Kasumi-1 (cell line): ENCODE data around the gene MAP1S.

ENCODE experiments used
- DNase-seq, 2 experiments: peaks; one replicate each; lab custom pipeline; 2025; lab: John Stamatoyannopoulos, UW

MAP1S gene

GRCh38 chr19:17688853-17689595, 30.3 kb upstream of the MAP1S start:
- DNase-seq, result no peak

DNA sequence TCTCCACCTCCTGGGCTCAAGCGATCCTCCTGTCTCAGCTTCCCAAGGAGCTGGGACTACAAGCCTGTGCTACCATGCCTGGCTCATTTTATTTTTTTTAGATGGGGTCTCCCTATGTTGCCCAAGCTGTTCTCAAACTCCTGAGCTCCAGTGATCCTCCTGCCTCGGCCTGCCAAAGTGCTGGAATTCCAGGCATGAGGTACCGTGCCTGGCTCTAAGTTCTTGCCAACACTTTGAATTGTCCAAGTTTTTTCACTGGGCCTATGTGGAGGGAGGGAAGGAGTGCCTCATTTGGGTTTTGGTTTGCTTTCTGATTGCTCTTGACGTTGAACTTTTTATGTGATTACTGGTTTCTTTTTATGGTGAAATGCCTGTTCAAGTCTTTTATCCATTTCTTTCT, 26.7 kb upstream of the MAP1S start:
- no peak for DNase-seq

DNA sequence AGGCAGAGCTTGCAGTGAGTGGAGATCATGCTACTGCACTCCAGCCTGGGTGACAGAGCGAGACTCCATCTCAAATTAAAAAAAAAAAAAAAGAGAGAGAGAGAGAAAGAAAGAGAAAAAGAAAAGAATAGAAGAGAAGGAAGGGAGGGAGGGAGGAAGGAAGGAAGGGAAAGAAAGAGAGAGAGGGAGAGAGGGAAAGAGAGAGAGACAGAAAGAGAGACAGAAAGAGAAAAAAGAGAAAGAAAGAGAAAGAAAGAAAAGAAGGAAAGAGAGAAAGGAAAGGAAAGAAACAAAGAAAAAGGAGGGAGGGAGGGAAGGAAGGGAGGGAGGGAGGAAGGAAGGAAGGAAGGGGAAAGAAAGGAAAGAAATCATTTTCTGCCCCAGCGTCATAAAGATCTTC, 24.1 kb upstream of the MAP1S start:
- DNase-seq, result no peak

- DNase-seq, result peak; percentile 60 to 71
Observed at GRCh38 chr19:17703824-17704463, 15.3 kb upstream of the MAP1S start.

GRCh38 chr19:17706750-17707181, 12.5 kb upstream of the MAP1S start:
- DNase-seq, result no peak

GRCh38 chr19:17711851-17712250, 7.4 kb upstream of the MAP1S start:
- DNase-seq, result no peak

GRCh38 chr19:17716309-17716929, 2.9 kb upstream of the MAP1S start:
- peak; percentile 14 to 22 for DNase-seq

GRCh38 chr19:17718550-17718946, 732 bp upstream of the MAP1S start:
- no peak for DNase-seq

GRCh38 chr19:17719730-17720400, 585 bp downstream of the MAP1S start:
- DNase-seq, result no peak

GRCh38 chr19:17720440-17720839, 1.2 kb downstream of the MAP1S start:
- peak in 1 of 2 experiments; percentile 14 for DNase-seq

GRCh38 chr19:17721111-17721628, 1.9 kb downstream of the MAP1S start:
- no peak for DNase-seq

- DNase-seq, result peak; percentile 95 to 97
Observed at GRCh38 chr19:17721821-17722220, 2.5 kb downstream of the MAP1S start.

DNA sequence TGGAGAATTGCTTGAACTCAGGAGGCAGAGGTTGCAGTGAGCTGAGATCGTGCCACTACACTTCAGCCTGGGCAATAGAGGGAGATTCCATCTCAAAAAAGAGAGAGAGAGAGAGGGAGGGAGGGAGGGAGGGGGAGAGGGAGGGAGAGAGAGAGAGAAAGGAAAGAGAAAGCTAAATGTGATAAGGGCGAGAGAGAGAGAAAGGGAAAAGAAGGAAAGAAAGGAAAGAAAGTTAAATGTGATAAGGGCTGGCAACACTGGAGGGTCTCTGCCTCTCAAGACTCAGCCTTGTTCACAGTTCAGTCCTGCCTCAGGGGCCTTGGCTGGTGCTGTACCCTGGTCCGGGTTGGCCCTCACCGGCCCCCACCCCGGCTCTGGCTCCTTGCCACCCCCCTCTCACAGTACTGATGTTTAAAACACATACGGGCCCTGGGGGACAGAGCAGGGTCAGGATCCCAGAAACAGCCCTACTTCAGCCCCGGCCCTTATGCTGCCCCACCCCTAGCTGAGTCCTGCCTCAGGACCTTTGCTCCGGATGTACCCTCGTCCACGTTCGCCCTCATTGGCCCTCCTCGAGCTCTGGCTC, 3.5 kb downstream of the MAP1S start:
- DNase-seq, result no peak

GRCh38 chr19:17724655-17725054, 5.4 kb downstream of the MAP1S start:
- no peak for DNase-seq

GRCh38 chr19:17725422-17726078, 6.3 kb downstream of the MAP1S start:
- DNase-seq, result no peak

GRCh38 chr19:17726136-17726741, 7.0 kb downstream of the MAP1S start:
- DNase-seq, result no peak

DNA sequence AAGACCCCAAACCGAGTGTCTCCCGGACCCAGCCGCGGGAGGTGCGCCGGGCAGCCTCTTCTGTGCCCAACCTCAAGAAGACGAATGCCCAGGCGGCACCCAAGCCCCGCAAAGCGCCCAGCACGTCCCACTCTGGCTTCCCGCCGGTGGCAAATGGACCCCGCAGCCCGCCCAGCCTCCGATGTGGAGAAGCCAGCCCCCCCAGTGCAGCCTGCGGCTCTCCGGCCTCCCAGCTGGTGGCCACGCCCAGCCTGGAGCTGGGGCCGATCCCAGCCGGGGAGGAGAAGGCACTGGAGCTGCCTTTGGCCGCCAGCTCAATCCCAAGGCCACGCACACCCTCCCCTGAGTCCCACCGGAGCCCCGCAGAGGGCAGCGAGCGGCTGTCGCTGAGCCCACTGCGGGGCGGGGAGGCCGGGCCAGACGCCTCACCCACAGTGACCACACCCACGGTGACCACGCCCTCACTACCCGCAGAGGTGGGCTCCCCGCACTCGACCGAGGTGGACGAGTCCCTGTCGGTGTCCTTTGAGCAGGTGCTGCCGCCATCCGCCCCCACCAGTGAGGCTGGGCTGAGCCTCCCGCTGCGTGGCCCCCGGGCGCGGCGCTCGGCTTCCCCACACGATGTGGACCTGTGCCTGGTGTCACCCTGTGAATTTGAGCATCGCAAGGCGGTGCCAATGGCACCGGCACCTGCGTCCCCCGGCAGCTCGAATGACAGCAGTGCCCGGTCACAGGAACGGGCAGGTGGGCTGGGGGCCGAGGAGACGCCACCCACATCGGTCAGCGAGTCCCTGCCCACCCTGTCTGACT, 7.9 kb downstream of the MAP1S start:
- no peak for DNase-seq

DNA sequence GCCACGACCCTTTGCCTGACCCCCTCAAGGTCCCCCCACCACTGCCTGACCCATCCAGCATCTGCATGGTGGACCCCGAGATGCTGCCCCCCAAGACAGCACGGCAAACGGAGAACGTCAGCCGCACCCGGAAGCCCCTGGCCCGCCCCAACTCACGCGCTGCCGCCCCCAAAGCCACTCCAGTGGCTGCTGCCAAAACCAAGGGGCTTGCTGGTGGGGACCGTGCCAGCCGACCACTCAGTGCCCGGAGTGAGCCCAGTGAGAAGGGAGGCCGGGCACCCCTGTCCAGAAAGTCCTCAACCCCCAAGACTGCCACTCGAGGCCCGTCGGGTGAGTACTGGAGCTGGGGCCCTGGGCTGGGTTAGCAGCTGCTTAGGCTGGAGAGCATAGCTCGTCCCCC, 8.6 kb downstream of the MAP1S start:
- DNase-seq, result no peak

DNA sequence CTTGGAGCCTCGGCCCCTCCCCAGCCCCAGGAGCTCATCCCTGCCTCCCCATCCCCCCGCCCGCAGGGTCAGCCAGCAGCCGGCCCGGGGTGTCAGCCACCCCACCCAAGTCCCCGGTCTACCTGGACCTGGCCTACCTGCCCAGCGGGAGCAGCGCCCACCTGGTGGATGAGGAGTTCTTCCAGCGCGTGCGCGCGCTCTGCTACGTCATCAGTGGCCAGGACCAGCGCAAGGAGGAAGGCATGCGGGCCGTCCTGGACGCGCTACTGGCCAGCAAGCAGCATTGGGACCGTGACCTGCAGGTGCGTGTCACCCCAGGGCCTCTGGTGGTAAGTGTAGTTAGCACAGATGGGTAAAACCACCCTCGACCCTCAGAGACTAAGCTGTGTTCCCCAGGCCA, 13.8 kb downstream of the MAP1S start:
- DNase-seq, result no peak

GRCh38 chr19:17734146-17734545, 14.9 kb downstream of the MAP1S start:
- DNase-seq, result no peak
